GM12801 (cell line): Measurements from ENCODE around the gene MXD4.

Experiments used
- CTCF ChIP-seq: IDR thresholded peaks from one replicate; pipeline ENCODE4 v1.5.1; 2011; ENCODE audit warnings: control low read depth; ENCODE audit not compliant: insufficient read length; ENCODE audit errors: extremely low read depth

Gene MXD4

GRCh38 chr4:2276581-2277325 is 14.8 kb upstream of the MXD4 start:
- no peak for TF ChIP-seq CTCF

- TF ChIP-seq CTCF, result no peak
Measured at GRCh38 chr4:2275546-2276251, 13.8 kb upstream of the MXD4 start.

GRCh38 chr4:2274320-2275043 is 12.6 kb upstream of the MXD4 start:
- TF ChIP-seq CTCF, result no peak

GRCh38 chr4:2273657-2274319 is 11.9 kb upstream of the MXD4 start:
- no peak for TF ChIP-seq CTCF

- TF ChIP-seq CTCF, result no peak
Measured at GRCh38 chr4:2273221-2273620, 11.3 kb upstream of the MXD4 start.

- TF ChIP-seq CTCF, result no peak
Measured at GRCh38 chr4:2272828-2273120, 10.9 kb upstream of the MXD4 start.
